ENCODE measurements around the gene MMP26.
A peak's percentile ranks its signal among the peaks of the same experiment; 100 is the strongest.

Gene MMP26

DNA sequence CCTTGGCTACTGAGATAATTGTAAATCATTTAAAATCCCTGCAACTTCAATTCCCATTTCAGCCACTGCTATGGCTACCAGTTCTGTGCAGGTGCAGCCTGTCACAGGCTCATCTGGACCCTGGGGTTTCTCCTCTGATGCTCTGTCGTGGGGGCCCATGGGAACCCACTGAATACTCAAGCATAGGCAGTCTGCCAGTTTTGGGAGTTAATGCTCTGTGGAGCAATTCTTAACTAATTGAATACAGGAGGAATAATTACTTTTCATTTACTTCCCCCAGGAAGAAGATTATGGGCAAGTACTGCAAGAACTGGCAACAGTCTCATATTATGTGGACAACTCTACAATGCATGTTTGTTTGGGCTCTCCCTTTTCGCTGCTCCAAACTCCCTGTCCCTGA lies 32.8 kb upstream of the MMP26 start:
- no peak for DNase-seq (ENCODE audit: low read depth)
- TF ChIP-seq, protein P1, sequence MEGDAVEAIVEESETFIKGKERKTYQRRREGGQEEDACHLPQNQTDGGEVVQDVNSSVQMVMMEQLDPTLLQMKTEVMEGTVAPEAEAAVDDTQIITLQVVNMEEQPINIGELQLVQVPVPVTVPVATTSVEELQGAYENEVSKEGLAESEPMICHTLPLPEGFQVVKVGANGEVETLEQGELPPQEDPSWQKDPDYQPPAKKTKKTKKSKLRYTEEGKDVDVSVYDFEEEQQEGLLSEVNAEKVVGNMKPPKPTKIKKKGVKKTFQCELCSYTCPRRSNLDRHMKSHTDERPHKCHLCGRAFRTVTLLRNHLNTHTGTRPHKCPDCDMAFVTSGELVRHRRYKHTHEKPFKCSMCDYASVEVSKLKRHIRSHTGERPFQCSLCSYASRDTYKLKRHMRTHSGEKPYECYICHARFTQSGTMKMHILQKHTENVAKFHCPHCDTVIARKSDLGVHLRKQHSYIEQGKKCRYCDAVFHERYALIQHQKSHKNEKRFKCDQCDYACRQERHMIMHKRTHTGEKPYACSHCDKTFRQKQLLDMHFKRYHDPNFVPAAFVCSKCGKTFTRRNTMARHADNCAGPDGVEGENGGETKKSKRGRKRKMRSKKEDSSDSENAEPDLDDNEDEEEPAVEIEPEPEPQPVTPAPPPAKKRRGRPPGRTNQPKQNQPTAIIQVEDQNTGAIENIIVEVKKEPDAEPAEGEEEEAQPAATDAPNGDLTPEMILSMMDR (conservative IDR thresholded peaks at IDR 0.05; ENCODE audit: control insufficient read depth, insufficient read depth, low read depth, low read length) = no peak
- H3K4me3 ChIP-seq (ENCODE audit: control insufficient read depth, low read depth, low read length) = no peak overlapping the region

DNA sequence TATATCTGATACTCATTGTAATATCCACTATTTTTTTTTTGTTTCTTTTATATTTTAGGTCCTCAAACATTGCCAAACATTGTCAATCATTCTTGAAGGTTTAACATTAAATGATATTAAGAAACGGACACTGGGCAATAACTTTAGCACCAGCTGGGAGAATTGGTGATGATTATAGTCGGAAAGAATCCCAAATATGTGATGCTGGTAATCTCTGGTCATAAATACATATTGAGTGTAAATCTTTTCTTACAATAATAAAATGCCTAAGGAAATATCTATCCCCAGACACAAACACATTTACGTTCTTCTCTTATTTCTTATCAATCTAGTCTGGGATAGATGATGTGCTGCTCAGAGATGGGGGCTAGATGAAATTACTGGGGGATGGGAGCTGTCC lies 32.1 kb upstream of the MMP26 start:
- no peak for DNase-seq (ENCODE audit: low read depth)
- TF ChIP-seq, protein P1 (conservative IDR thresholded peaks at IDR 0.05; ENCODE audit: control insufficient read depth, insufficient read depth, low read depth, low read length) = no peak
- H3K4me3 ChIP-seq (ENCODE audit: control insufficient read depth, low read depth, low read length) = no peak overlapping the region

DNA sequence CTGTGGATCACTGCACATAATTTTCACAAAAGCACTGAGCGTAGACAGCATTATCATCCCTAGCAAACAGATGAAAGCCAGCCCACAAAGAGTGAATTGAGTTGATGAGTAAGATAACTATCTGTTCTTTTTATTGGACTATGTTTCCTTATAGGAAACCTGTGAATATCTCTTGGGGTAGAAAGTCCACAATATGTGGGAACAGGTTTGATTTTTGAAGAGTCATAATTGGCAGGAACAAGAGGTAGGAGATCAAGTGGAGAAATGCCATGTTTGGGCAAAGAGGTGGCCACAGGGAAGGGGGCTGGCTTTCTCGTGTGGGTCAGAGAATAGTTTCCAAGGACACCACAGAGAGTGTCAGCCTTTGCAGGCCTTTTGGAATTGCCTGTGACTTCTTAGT lies 30.8 kb upstream of the MMP26 start:
- TF ChIP-seq, protein P1 (conservative IDR thresholded peaks at IDR 0.05; ENCODE audit: control insufficient read depth, insufficient read depth, low read depth, low read length) = no peak
- DNase-seq (ENCODE audit: low read depth) = no peak
- no peak overlapping the region for H3K4me3 ChIP-seq (ENCODE audit: control insufficient read depth, low read depth, low read length)

DNA sequence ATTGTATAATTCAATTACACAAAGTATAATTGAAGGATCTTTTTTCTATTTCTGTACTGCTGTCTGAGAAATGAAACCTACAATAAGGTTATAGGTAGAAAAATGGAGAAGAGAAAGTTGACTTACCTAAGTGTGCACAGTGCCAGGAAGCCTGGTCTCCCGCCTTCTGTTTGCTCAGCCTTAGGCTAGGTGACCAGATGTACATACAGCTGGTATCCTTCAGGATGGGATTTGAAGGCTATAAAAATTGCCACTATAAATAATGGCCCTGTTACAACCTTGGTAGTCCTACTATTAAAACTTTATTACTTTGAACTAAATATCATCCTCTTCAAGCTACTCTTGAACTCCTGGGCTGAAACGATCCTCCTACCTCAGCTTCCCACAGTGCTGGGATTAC lies 26.6 kb upstream of the MMP26 start:
- DNase-seq (ENCODE audit: low read depth) = no peak
- H3K4me3 ChIP-seq (ENCODE audit: control insufficient read depth, low read depth, low read length) = no peak overlapping the region
- TF ChIP-seq, protein P1 (conservative IDR thresholded peaks at IDR 0.05; ENCODE audit: control insufficient read depth, insufficient read depth, low read depth, low read length) = no peak

DNA sequence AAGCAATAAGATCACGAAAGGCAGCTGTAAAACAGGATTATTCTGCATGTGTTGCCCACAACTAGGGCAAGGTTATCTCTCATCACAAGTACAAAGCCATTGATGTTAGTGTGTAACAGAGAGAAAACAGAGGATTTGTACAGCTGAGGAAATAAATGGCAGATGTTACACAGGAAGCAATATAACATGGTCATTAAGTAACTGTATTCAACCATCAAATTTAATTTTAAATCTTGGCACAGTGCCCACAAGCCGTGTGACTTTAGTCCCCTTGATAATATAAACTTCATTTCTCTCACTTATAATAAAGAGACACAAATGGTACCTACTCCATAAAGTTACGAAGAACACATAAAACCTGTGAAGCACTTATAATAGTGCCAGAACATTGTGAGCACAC lies 24.2 kb upstream of the MMP26 start:
- DNase-seq (ENCODE audit: low read depth) = no peak
- no peak overlapping the region for H3K4me3 ChIP-seq (ENCODE audit: control insufficient read depth, low read depth, low read length)
- TF ChIP-seq, protein P1 (conservative IDR thresholded peaks at IDR 0.05; ENCODE audit: control insufficient read depth, insufficient read depth, low read depth, low read length) = no peak

DNA sequence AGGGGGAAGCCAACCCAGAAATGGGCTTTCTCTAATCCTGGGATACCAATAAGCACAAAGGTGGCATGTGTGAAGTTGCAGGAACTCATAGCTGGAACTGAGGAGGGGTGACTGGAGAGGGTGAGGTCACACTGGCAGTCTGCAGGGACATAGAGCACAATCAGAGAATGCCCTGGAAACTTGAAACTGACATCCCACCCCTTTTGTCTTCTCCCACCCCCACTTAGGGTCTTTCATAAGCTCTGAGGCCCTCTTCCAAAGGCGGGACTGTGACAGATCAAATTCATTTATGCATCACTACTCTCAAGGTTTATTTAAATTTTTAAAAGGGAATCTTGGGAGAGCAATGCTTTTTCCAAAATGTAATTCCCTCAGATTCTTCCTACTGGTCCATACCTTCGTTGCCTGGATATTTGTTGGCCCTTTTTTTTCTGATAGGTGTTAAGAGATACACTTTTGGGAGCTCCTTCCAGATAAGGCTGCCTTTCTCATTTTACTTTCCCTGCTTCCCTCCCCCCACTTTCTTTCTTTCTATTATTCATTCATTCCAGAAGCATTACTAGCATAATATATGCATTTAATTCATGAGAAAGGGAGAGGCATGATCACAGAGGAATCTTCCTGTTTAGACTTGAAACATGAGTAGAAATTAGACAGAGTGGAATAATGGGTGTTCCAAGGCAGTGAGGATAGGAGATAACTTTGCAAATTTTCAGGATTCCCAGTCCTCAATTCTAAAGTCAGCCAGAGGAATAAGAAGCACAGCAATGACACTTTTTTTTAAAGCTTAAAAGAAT lies 21.8 kb upstream of the MMP26 start:
- H3K4me3 ChIP-seq (ENCODE audit: control insufficient read depth, low read depth, low read length) = no peak overlapping the region
- peak; percentile 2 for DNase-seq (ENCODE audit: low read depth)
- TF ChIP-seq, protein P1 (conservative IDR thresholded peaks at IDR 0.05; ENCODE audit: control insufficient read depth, insufficient read depth, low read depth, low read length) = no peak
